Loucy (cell line): Measurements from ENCODE around the gene DRICH1.

Source experiments
- H2AFZ ChIP-seq: fragments of 200-600 bp; sonication (generic); 2 replicates; pipeline ENCODE4 v1.6.0; 2016; ENCODE audit warnings: antibody characterized with exemption, mild to moderate bottlenecking, low read length, moderate library complexity
- H3F3A ChIP-seq: fragments of 200-600 bp; 2 replicates; pipeline ENCODE4 v1.6.0; 2016; ENCODE audit warnings: antibody characterized with exemption, low read depth, mild to moderate bottlenecking
- H3K27me3 ChIP-seq: fragments of 200-600 bp; sonication (generic); 2 replicates; pipeline ENCODE4 v1.6.1; 2014; ENCODE audit warnings: low read length, mild to moderate bottlenecking; ENCODE audit not compliant: insufficient read depth, poor library complexity, severe bottlenecking
- H3K36me3 ChIP-seq: fragments of 200-600 bp; sonication (generic); 2 replicates; pipeline ENCODE4 v1.6.1; 2016; ENCODE audit warnings: low read length; ENCODE audit not compliant: insufficient read depth
- H3K4me1 ChIP-seq: fragments of 200-600 bp; sonication (generic); 2 replicates; pipeline ENCODE4 v1.5.1; 2014; ENCODE audit warnings: low read length, mild to moderate bottlenecking; ENCODE audit not compliant: insufficient read depth, poor library complexity, severe bottlenecking
- H3K4me2 ChIP-seq: fragments of 200-600 bp; sonication (generic); 2 replicates; pipeline ENCODE4 v1.6.0; 2014; ENCODE audit warnings: antibody characterized with exemption, low read length, low read depth, mild to moderate bottlenecking; ENCODE audit not compliant: poor library complexity, severe bottlenecking
- H3K4me3 ChIP-seq: fragments of 200-600 bp; sonication (generic); 2 replicates; pipeline ENCODE4 v1.5.1; 2014; ENCODE audit warnings: low read length, mild to moderate bottlenecking, mixed read lengths; ENCODE audit not compliant: poor library complexity, severe bottlenecking
- H3K79me2 ChIP-seq: fragments of 200-600 bp; sonication (generic); 2 replicates; pipeline ENCODE4 v1.6.1; 2014; ENCODE audit warnings: low read length; ENCODE audit not compliant: insufficient read depth
- H3K9ac ChIP-seq: fragments of 200-600 bp; sonication (generic); 2 replicates; pipeline ENCODE4 v1.6.0; 2014; ENCODE audit warnings: mild to moderate bottlenecking, low read depth, low read length, moderate library complexity; ENCODE audit not compliant: poor library complexity, severe bottlenecking
- H3K9me2 ChIP-seq: fragments of 200-600 bp; sonication (generic); replicated peaks from 2 replicates; pipeline ENCODE4 v1.6.1; 2016; ENCODE audit warnings: low read depth, low read length, mixed read lengths
- H3K9me3 ChIP-seq: fragments of 200-600 bp; sonication (generic); 2 replicates; pipeline ENCODE4 v1.6.1; 2014; ENCODE audit warnings: mild to moderate bottlenecking, antibody characterized with exemption, low read length, low read depth; ENCODE audit not compliant: insufficient read depth
- H4K20me1 ChIP-seq: fragments of 200-600 bp; sonication (generic); 2 replicates; pipeline ENCODE4 v1.6.0; 2014; ENCODE audit warnings: antibody characterized with exemption, low read length, mild to moderate bottlenecking; ENCODE audit not compliant: insufficient read depth, poor library complexity, severe bottlenecking
- CTCF ChIP-seq: fragments of 200-600 bp; sonication (generic); conservative IDR thresholded peaks from 2 replicates; pipeline ENCODE4 v1.5.1; 2014; ENCODE audit warnings: mild to moderate bottlenecking, antibody characterized with exemption, low read length
- EZH2phosphoT487 ChIP-seq: fragments of 200-600 bp; IDR thresholded peaks from 2 replicates; pipeline ENCODE4 v1.6.1; 2018; ENCODE audit warnings: antibody characterized with exemption, mild to moderate bottlenecking, moderate library complexity, borderline replicate concordance

DRICH1 gene

GRCh38 chr22:23621082-23621780 is 10.9 kb downstream of the DRICH1 start:
- Histone ChIP-seq H3K4me2 (no peak overlapping the region), H3K9me2 (no peaks in the 10 kb centered on the region), H3K9ac (no peak overlapping the region), H4K20me1 (no peaks in the 10 kb centered on the region), H2AFZ (no peak overlapping the region), H3K36me3 (no peaks in the 10 kb centered on the region), H3K79me2 (no peaks in the 10 kb centered on the region), H3K27me3 (no peaks in the 10 kb centered on the region), H3K9me3 (no peaks in the 10 kb centered on the region), H3F3A (no peaks in the 10 kb centered on the region), H3K4me3 (no peak overlapping the region), H3K4me1 (no peaks in the 10 kb centered on the region)
- TF ChIP-seq EZH2phosphoT487 (no peak), CTCF (no peak)

GRCh38 chr22:23613193-23613972 is 18.7 kb downstream of the DRICH1 start:
- no peaks in the 10 kb centered on the region for H4K20me1 ChIP-seq
- no peaks in the 10 kb centered on the region for H3K79me2 ChIP-seq
- H2AFZ ChIP-seq, result no peak overlapping the region
- no peaks in the 10 kb centered on the region for H3K4me1 ChIP-seq
- no peak overlapping the region for H3K4me3 ChIP-seq
- H3K9me2 ChIP-seq, result no peaks in the 10 kb centered on the region
- no peaks in the 10 kb centered on the region for H3K36me3 ChIP-seq
- H3K27me3 ChIP-seq, result no peaks in the 10 kb centered on the region
- no peak overlapping the region for H3K9ac ChIP-seq
- no peaks in the 10 kb centered on the region for H3F3A ChIP-seq
- H3K4me2 ChIP-seq, result no peak overlapping the region
- TF ChIP-seq CTCF, result no peak
- no peak for TF ChIP-seq EZH2phosphoT487
- no peaks in the 10 kb centered on the region for H3K9me3 ChIP-seq

GRCh38 chr22:23609983-23610781 is 21.9 kb downstream of the DRICH1 start:
- no peaks in the 10 kb centered on the region for H3K27me3 ChIP-seq

More at GRCh38 chr22:23609983-23610781, 21.9 kb downstream of the DRICH1 start:
- TF ChIP-seq CTCF, result no peak
- Histone ChIP-seq H3K79me2 (no peaks in the 10 kb centered on the region), H3K9me3 (no peaks in the 10 kb centered on the region), H3K4me3 (no peak overlapping the region), H3K4me1 (no peaks in the 10 kb centered on the region), H2AFZ (no peak overlapping the region), H3K4me2 (no peak overlapping the region), H3K9ac (no peak overlapping the region), H3F3A (no peaks in the 10 kb centered on the region), H4K20me1 (no peaks in the 10 kb centered on the region), H3K36me3 (no peaks in the 10 kb centered on the region), H3K9me2 (no peaks in the 10 kb centered on the region)
